Loucy (cell line): ENCODE data around the gene SCARB1.

Experiments
- H2AFZ ChIP-seq: fragments of 200-600 bp; sonication (generic); 2 replicates; pipeline ENCODE4 v1.6.0; 2016; ENCODE audit warnings: antibody characterized with exemption, mild to moderate bottlenecking, low read length, moderate library complexity
- H3F3A ChIP-seq: fragments of 200-600 bp; 2 replicates; pipeline ENCODE4 v1.6.0; 2016; ENCODE audit warnings: antibody characterized with exemption, low read depth, mild to moderate bottlenecking
- H3K27me3 ChIP-seq: fragments of 200-600 bp; sonication (generic); 2 replicates; pipeline ENCODE4 v1.6.1; 2014; ENCODE audit warnings: low read length, mild to moderate bottlenecking; ENCODE audit not compliant: insufficient read depth, poor library complexity, severe bottlenecking
- H3K36me3 ChIP-seq: fragments of 200-600 bp; sonication (generic); 2 replicates; pipeline ENCODE4 v1.6.1; 2016; ENCODE audit warnings: low read length; ENCODE audit not compliant: insufficient read depth
- H3K4me1 ChIP-seq: fragments of 200-600 bp; sonication (generic); 2 replicates; pipeline ENCODE4 v1.5.1; 2014; ENCODE audit warnings: low read length, mild to moderate bottlenecking; ENCODE audit not compliant: insufficient read depth, poor library complexity, severe bottlenecking
- H3K4me2 ChIP-seq: fragments of 200-600 bp; sonication (generic); 2 replicates; pipeline ENCODE4 v1.6.0; 2014; ENCODE audit warnings: antibody characterized with exemption, low read length, low read depth, mild to moderate bottlenecking; ENCODE audit not compliant: poor library complexity, severe bottlenecking
- H3K4me3 ChIP-seq: fragments of 200-600 bp; sonication (generic); 2 replicates; pipeline ENCODE4 v1.5.1; 2014; ENCODE audit warnings: low read length, mild to moderate bottlenecking, mixed read lengths; ENCODE audit not compliant: poor library complexity, severe bottlenecking
- H3K79me2 ChIP-seq: fragments of 200-600 bp; sonication (generic); 2 replicates; pipeline ENCODE4 v1.6.1; 2014; ENCODE audit warnings: low read length; ENCODE audit not compliant: insufficient read depth
- H3K9ac ChIP-seq: fragments of 200-600 bp; sonication (generic); 2 replicates; pipeline ENCODE4 v1.6.0; 2014; ENCODE audit warnings: mild to moderate bottlenecking, low read depth, low read length, moderate library complexity; ENCODE audit not compliant: poor library complexity, severe bottlenecking
- H3K9me2 ChIP-seq: fragments of 200-600 bp; sonication (generic); replicated peaks from 2 replicates; pipeline ENCODE4 v1.6.1; 2016; ENCODE audit warnings: low read depth, low read length, mixed read lengths
- H3K9me3 ChIP-seq: fragments of 200-600 bp; sonication (generic); 2 replicates; pipeline ENCODE4 v1.6.1; 2014; ENCODE audit warnings: mild to moderate bottlenecking, antibody characterized with exemption, low read length, low read depth; ENCODE audit not compliant: insufficient read depth
- H4K20me1 ChIP-seq: fragments of 200-600 bp; sonication (generic); 2 replicates; pipeline ENCODE4 v1.6.0; 2014; ENCODE audit warnings: antibody characterized with exemption, low read length, mild to moderate bottlenecking; ENCODE audit not compliant: insufficient read depth, poor library complexity, severe bottlenecking
- CTCF ChIP-seq: fragments of 200-600 bp; sonication (generic); conservative IDR thresholded peaks from 2 replicates; pipeline ENCODE4 v1.5.1; 2014; ENCODE audit warnings: mild to moderate bottlenecking, antibody characterized with exemption, low read length
- EZH2phosphoT487 ChIP-seq: fragments of 200-600 bp; IDR thresholded peaks from 2 replicates; pipeline ENCODE4 v1.6.1; 2018; ENCODE audit warnings: antibody characterized with exemption, mild to moderate bottlenecking, moderate library complexity, borderline replicate concordance

SCARB1 gene

GRCh38 chr12:124842073-124842749, 21.5 kb downstream of the SCARB1 start:
- no peak overlapping the region for H3K4me2 ChIP-seq
- no peaks in the 10 kb centered on the region for H3K9me2 ChIP-seq
- H2AFZ ChIP-seq, result no peak overlapping the region
- no peaks in the 10 kb centered on the region for H3K79me2 ChIP-seq
- no peaks in the 10 kb centered on the region for H3F3A ChIP-seq
- H3K4me1 ChIP-seq, result no peaks in the 10 kb centered on the region
- no peak overlapping the region for H3K4me3 ChIP-seq
- no peak overlapping the region for H3K9ac ChIP-seq
- no peaks in the 10 kb centered on the region for H3K36me3 ChIP-seq
- H3K27me3 ChIP-seq, result no peaks in the 10 kb centered on the region
- H4K20me1 ChIP-seq, result no peaks in the 10 kb centered on the region
- TF ChIP-seq CTCF (no peak), EZH2phosphoT487 (no peak)
- no peaks in the 10 kb centered on the region for H3K9me3 ChIP-seq

GRCh38 chr12:124841558-124841945, 22.1 kb downstream of the SCARB1 start:
- Histone ChIP-seq H3K9ac (no peak overlapping the region), H3K4me3 (no peak overlapping the region), H3K36me3 (no peaks in the 10 kb centered on the region), H3K9me2 (no peaks in the 10 kb centered on the region), H3F3A (no peaks in the 10 kb centered on the region), H3K4me2 (no peak overlapping the region), H3K79me2 (no peaks in the 10 kb centered on the region), H2AFZ (no peak overlapping the region), H3K27me3 (no peaks in the 10 kb centered on the region), H3K4me1 (no peaks in the 10 kb centered on the region), H3K9me3 (no peaks in the 10 kb centered on the region), H4K20me1 (no peaks in the 10 kb centered on the region)
- TF ChIP-seq CTCF (no peak), EZH2phosphoT487 (no peak)

- Histone ChIP-seq H3K4me3 (no peak overlapping the region), H3K79me2 (no peaks in the 10 kb centered on the region), H3K4me2 (no peak overlapping the region), H3K27me3 (no peaks in the 10 kb centered on the region), H3K9me2 (no peaks in the 10 kb centered on the region), H3F3A (no peaks in the 10 kb centered on the region), H3K9ac (no peak overlapping the region), H3K9me3 (no peaks in the 10 kb centered on the region), H3K4me1 (no peaks in the 10 kb centered on the region), H4K20me1 (no peaks in the 10 kb centered on the region), H3K36me3 (no peaks in the 10 kb centered on the region), H2AFZ (no peak overlapping the region)
- no peak for TF ChIP-seq EZH2phosphoT487
- TF ChIP-seq CTCF, result no peak
Observed at GRCh38 chr12:124837958-124838803, 25.5 kb downstream of the SCARB1 start.
